ENCODE measurements around the gene PROSER3. TPM values are rescaled to one million over a fixed set of nuclear protein-coding genes. Genes with fewer than 3 reads are reported as not detected.
A peak's percentile ranks its signal among the peaks of the same experiment; 100 is the strongest.

PROSER3 gene
- 13.8 TPM for total RNA-seq

GRCh38 chr19:35757749-35758608 is at the start of gene PROSER3:
Gene PROSER3 (plus strand): TSS chr19:35758176. CDS start chr19:35758216, 40 bp downstream.
- H3K4me1 ChIP-seq = peaks cover 42% of the 10 kb centered on the region
- H3K9me3 ChIP-seq = no peaks in the 10 kb centered on the region
- H3K36me3 ChIP-seq = peaks cover 0 to 18% of the 10 kb centered on the region in 2 donors
- peak within 1 kb of the TSS; percentile 84 to 88 for H3K4me3 ChIP-seq
- DNase-seq (ENCODE audit: extremely low spot score in 2 of 2) = peak; percentile 99 to 100
- intact Hi-C loops (cut with DNase I) = no loop called here
- H3K27me3 ChIP-seq = no peaks in the 10 kb centered on the region
- peak within 1 kb of the TSS; percentile 97 for H3K27ac ChIP-seq
- peak in 1 of 2 donors; percentile 59 for TF ChIP-seq POLR2A (IDR thresholded peaks at IDR 0.05)
- TF ChIP-seq POLR2AphosphoS5 (IDR thresholded peaks at IDR 0.05; ENCODE audit: insufficient read depth in 1 of 2, low read depth in 1 of 2) = peak; percentile 82 to 90
- no peak for TF ChIP-seq CTCF (IDR thresholded peaks at IDR 0.05)

GRCh38 chr19:35708391-35708790 is 49.6 kb upstream of the PROSER3 start:
- H3K27me3 ChIP-seq = no peaks in the 10 kb centered on the region
- TF ChIP-seq POLR2A (IDR thresholded peaks at IDR 0.05) (no peak), POLR2AphosphoS5 (IDR thresholded peaks at IDR 0.05; ENCODE audit: insufficient read depth in 1 of 2, low read depth in 1 of 2) (no peak), CTCF (IDR thresholded peaks at IDR 0.05) (no peak)
- no peaks in the 10 kb centered on the region for H3K4me1 ChIP-seq
- no peaks in the 10 kb centered on the region for H3K36me3 ChIP-seq
- intact Hi-C loops (cut with DNase I) = no loop called here
- no peak overlapping the region for H3K4me3 ChIP-seq
- no peaks in the 10 kb centered on the region for H3K9me3 ChIP-seq
- H3K27ac ChIP-seq = no peak overlapping the region
- no peak for DNase-seq (ENCODE audit: extremely low spot score in 2 of 2)

GRCh38 chr19:35710784-35711723 is 46.9 kb upstream of the PROSER3 start:
- DNase-seq (ENCODE audit: extremely low spot score in 2 of 2) = no peak

More at GRCh38 chr19:35710784-35711723, 46.9 kb upstream of the PROSER3 start:
- H3K9me3 ChIP-seq = no peaks in the 10 kb centered on the region
- H3K4me3 ChIP-seq = no peak overlapping the region
- no peak for TF ChIP-seq CTCF (IDR thresholded peaks at IDR 0.05)
- no peak for TF ChIP-seq POLR2AphosphoS5 (IDR thresholded peaks at IDR 0.05; ENCODE audit: insufficient read depth in 1 of 2, low read depth in 1 of 2)
- no peak for TF ChIP-seq POLR2A (IDR thresholded peaks at IDR 0.05)
- intact Hi-C loops (cut with DNase I) = loop anchor here (10.0 kb wide), 1 partner anchor 224 kb away; the partner anchor contains the start of gene LRFN3
- no peak overlapping the region for H3K27ac ChIP-seq
- H3K36me3 ChIP-seq = no peaks in the 10 kb centered on the region
- H3K4me1 ChIP-seq = peaks cover 10% of the 10 kb centered on the region
- H3K27me3 ChIP-seq = no peaks in the 10 kb centered on the region
